Liver (tissue), 9 donors: ENCODE measurements around the gene COPZ1. TPM values are rescaled to one million over a fixed set of nuclear protein-coding genes. Genes with fewer than 3 reads are reported as not detected.

ENCODE experiments used
- DNase-seq: peaks from one replicate; pipeline ENCODE4 v3.0.0-alpha.2; 2017; ENCODE audit warnings: low spot score
- H3K27ac ChIP-seq, 2 donors: one replicate each; pipeline ENCODE4 v1.7.0; 2013; ENCODE audit warnings: inconsistent platforms in 2 of 2, low read length in 2 of 2, control low read depth in 1 of 2, low read depth in 1 of 2, mild to moderate bottlenecking in 1 of 2
- H3K27me3 ChIP-seq, 4 donors: one replicate each; pipeline versions ENCODE4 v1.6.1 to v1.7.0; 2013; ENCODE audit warnings: low read length in 3 of 4, inconsistent platforms in 1 of 4, mild to moderate bottlenecking in 1 of 4, moderate library complexity in 1 of 4; ENCODE audit not compliant: control insufficient read depth in 4 of 4, insufficient read depth in 4 of 4
- H3K36me3 ChIP-seq, 4 donors: one replicate each; pipeline versions ENCODE4 v1.6.1 to v1.7.0; 2013; ENCODE audit warnings: low read length in 3 of 4, mild to moderate bottlenecking in 3 of 4, low read depth in 1 of 4, moderate library complexity in 1 of 4; ENCODE audit not compliant: control insufficient read depth in 4 of 4, insufficient read depth in 3 of 4
- H3K4me1 ChIP-seq, 4 donors: one replicate each; pipeline versions ENCODE4 v1.6.1 to v1.7.0; 2013; ENCODE audit warnings: low read length in 3 of 4, mild to moderate bottlenecking in 3 of 4, moderate library complexity in 1 of 4; ENCODE audit not compliant: control insufficient read depth in 4 of 4, insufficient read depth in 4 of 4
- H3K4me3 ChIP-seq, 3 donors: one replicate each; pipeline versions ENCODE4 v1.6.1 to v1.7.0; 2013; ENCODE audit warnings: low read length in 3 of 3, control low read depth in 1 of 3, low read depth in 1 of 3, mild to moderate bottlenecking in 1 of 3
- H3K9ac ChIP-seq, 2 donors: one replicate each; pipeline ENCODE4 v1.7.0; 2013; ENCODE audit warnings: low read length in 2 of 2, mild to moderate bottlenecking in 2 of 2, moderate library complexity in 2 of 2, control low read depth in 1 of 2, low read depth in 1 of 2
- H3K9me3 ChIP-seq, 4 donors: one replicate each; pipeline versions ENCODE4 v1.6.1 to v1.7.0; 2013; ENCODE audit warnings: low read length in 3 of 4; ENCODE audit not compliant: control insufficient read depth in 4 of 4
- FOXA2 ChIP-seq: IDR thresholded peaks from 2 replicates; pipeline ENCODE4 v1.6.1; 2016; ENCODE audit warnings: antibody characterized with exemption
- GABPA ChIP-seq, 2 donors: IDR thresholded peaks in 1 of 2; conservative IDR thresholded peaks in 1 of 2; 2 replicates each; pipeline ENCODE4 v1.6.1; 2016; ENCODE audit warnings: antibody characterized with exemption in 2 of 2, mild to moderate bottlenecking in 1 of 2, moderate library complexity in 1 of 2
- HNF4A ChIP-seq, 2 donors: conservative IDR thresholded peaks; 2 replicates each; pipeline ENCODE4 v1.6.1; 2016; ENCODE audit warnings: antibody characterized with exemption in 2 of 2, mild to moderate bottlenecking in 2 of 2
- HNF4G ChIP-seq: IDR thresholded peaks from 2 replicates; pipeline ENCODE4 v1.6.1; 2016; ENCODE audit warnings: antibody characterized with exemption
- MAX ChIP-seq: IDR thresholded peaks from 2 replicates; pipeline ENCODE4 v1.6.1; 2016; ENCODE audit warnings: antibody characterized with exemption
- NR2F2 ChIP-seq: IDR thresholded peaks from 2 replicates; pipeline ENCODE4 v1.6.1; 2016; ENCODE audit warnings: antibody characterized with exemption
- RAD21 ChIP-seq, 2 donors: IDR thresholded peaks; 2 replicates each; pipeline ENCODE4 v1.6.1; 2016; ENCODE audit warnings: antibody characterized with exemption in 2 of 2, mild to moderate bottlenecking in 2 of 2
- REST ChIP-seq: IDR thresholded peaks from 2 replicates; pipeline ENCODE4 v1.6.1; 2016; ENCODE audit warnings: antibody characterized with exemption, mild to moderate bottlenecking
- RXRA ChIP-seq, 2 donors: IDR thresholded peaks; 2 replicates each; pipeline ENCODE4 v1.6.1; 2017 to 2018; ENCODE audit warnings: antibody characterized with exemption in 2 of 2, mild to moderate bottlenecking in 1 of 2
- TAF1 ChIP-seq: conservative IDR thresholded peaks from 2 replicates; pipeline ENCODE4 v1.6.1; 2016; ENCODE audit warnings: antibody characterized with exemption, mild to moderate bottlenecking
- YY1 ChIP-seq: IDR thresholded peaks from 2 replicates; pipeline ENCODE4 v1.6.1; 2016; ENCODE audit warnings: antibody characterized with exemption, mild to moderate bottlenecking
- WGBS: extraction: QIAGEN DNeasy Blood & Tissue Kit; methylation state at CpG from one replicate; pipeline ENCODE4 v1.1.7; 2013; 5-methylcytosine and 5-hydroxymethylcytosine counted together
- polyA plus RNA-seq, 2 donors: library from polyadenylated mRNA; stranded (reverse) in 1 of 2; unstranded in 1 of 2; fragments of 200-250 nt in 1 of 2; fragments of >200 nt in 1 of 2; fragmentation: Nextera tagmentation in 1 of 2; extraction: Ambion mirVana in 1 of 2; gene quantifications; one replicate each; pipeline versions ENCODE4 v1.2.1 to v1.2.3, GENCODE V29; 2013 to 2015
- total RNA-seq, 2 donors: library from RNA; depleted of rRNA; stranded (reverse); fragments of >200 nt; gene quantifications; one replicate each; pipeline ENCODE4 v1.2.3, GENCODE V29; 2014
- TF ChIP-seq, protein P1 (sequence below): IDR thresholded peaks from 2 replicates; pipeline ENCODE4 v1.6.1; 2016; ENCODE audit warnings: antibody characterized with exemption
- donor health status: healthy.
- donor health status: healthy.
- donor health status: healthy.
- donor health status: healthy.
- donor health status: healthy.

Gene COPZ1
- total and polyA plus RNA-seq, 4 donors: 54.6 to 92.6 (median 79.8) TPM

- Histone ChIP-seq H3K27me3 (no peaks in the 10 kb centered on the region), H3K9me3 (no peaks in the 10 kb centered on the region), H3K36me3 (no peaks in the 10 kb centered on the region), H3K4me3 (no peak overlapping the region), H3K27ac (no peak overlapping the region), H3K4me1 (peaks cover 11 to 30% (median 27%) of the 10 kb centered on the region in 4 donors), H3K9ac (no peak overlapping the region)
- no peak for DNase-seq
- no peak for TF ChIP-seq GABPA (IDR thresholded peaks at IDR 0.05 in 1 of 2, conservative IDR thresholded peaks at IDR 0.05 in 1 of 2)
- TF ChIP-seq MAX: no peak
- TF ChIP-seq FOXA2: no peak
- TF ChIP-seq TAF1: no peak
- TF ChIP-seq HNF4G: no peak
- no peak for TF ChIP-seq RXRA (IDR thresholded peaks at IDR 0.05)
- TF ChIP-seq, protein P1, sequence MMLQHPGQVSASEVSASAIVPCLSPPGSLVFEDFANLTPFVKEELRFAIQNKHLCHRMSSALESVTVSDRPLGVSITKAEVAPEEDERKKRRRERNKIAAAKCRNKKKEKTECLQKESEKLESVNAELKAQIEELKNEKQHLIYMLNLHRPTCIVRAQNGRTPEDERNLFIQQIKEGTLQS: no peak
- no peak for TF ChIP-seq REST
- TF ChIP-seq YY1: no peak
- TF ChIP-seq RAD21 (IDR thresholded peaks at IDR 0.05): no peak
- WGBS: 98% methylated on average over 4 of the region's 4 CpGs
Measured at GRCh38 chr12:54333420-54334034, 8.6 kb downstream of the COPZ1 start.

DNA sequence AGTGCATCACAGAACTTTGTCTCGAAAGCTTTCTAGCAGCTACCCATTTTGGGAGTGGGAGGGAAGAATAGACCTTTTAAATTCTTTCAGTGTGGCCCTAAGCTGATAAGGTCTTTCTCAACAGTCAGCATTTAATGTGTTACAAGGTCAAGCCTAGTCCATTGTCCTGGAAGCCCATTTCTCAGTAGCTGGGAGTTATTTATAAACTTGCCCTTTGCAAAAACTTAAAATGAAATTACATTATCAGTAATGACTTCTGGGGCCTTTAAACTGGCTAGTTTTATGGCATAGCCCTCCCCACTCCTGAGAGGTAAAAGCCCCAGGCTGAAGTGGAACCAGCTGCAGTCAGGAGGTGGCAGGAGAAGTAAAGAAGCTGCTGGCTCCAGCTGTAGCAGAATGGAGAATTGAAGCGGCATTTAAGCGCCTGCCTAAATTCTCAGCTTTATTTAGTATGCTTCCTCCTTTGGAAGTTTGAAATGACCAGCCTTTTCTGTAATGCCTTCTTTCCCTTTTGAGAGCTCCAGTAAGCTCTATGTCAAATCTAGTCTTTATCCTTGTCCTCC, 12.4 kb downstream of the COPZ1 start:
- Histone ChIP-seq H3K27me3 (no peaks in the 10 kb centered on the region), H3K27ac (no peak overlapping the region), H3K4me1 (peaks cover 5 to 26% (median 13%) of the 10 kb centered on the region in 4 donors), H3K9me3 (no peaks in the 10 kb centered on the region), H3K9ac (peak overlapping the region in 1 of 2 donors; percentile 18), H3K36me3 (peaks cover 0 to 18% (median 14%) of the 10 kb centered on the region in 4 donors), H3K4me3 (no peak overlapping the region)
- TF ChIP-seq REST (no peak), RXRA (IDR thresholded peaks at IDR 0.05) (peak; percentile 18 to 24), NR2F2 (peak; percentile 11), RAD21 (IDR thresholded peaks at IDR 0.05) (peak; percentile 38), HNF4A (conservative IDR thresholded peaks at IDR 0.05) (no peak)
- no peak for DNase-seq
- WGBS: 69% methylated on average over 3 of the region's 3 CpGs
